GM12875 (cell line): ENCODE results near the gene RADIL.

Experiments
- H3K4me3 ChIP-seq: one replicate; pipeline ENCODE4 v1.5.1; 2011; ENCODE audit warnings: low read depth, low read length, control low read depth
- TF ChIP-seq, protein P1 (sequence below): IDR thresholded peaks from 2 replicates; pipeline ENCODE4 v1.5.1; 2011; ENCODE audit warnings: low read depth, mild to moderate bottlenecking, control low read depth, inconsistent platforms, low read length, moderate library complexity, borderline replicate concordance; ENCODE audit not compliant: insufficient read depth

The RADIL gene

DNA sequence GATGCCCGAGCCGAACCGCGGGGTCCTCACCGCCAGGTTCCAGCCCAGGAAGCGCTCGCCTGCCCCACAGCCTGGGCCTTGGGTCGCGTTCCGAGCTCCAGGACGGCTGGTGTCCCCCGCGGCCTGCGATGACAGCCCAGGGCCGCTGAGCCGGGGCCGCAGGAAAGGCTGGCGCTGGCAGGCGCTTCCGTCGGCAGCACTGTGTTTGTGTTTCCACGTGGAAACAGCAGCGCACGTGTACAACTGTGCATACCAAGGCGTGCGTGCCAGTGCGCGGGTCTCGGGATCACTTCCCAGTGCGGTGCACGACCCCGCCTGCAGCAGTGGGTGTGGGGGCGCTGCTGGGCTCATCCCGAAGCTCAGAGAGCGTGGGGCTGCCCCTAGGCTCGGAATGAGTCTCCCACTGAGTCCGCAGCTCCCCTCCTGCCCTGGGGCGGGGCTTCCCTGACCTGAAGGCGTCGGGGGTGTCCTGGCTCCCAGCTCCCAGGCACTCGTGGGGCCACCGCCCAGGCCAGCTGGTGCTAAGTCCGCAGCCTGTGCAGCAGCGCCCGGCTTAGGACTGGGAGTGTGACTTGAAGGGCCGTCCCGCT lies 90.9 kb downstream of the RADIL start:
- H3K4me3 ChIP-seq: no peak overlapping the region
- TF ChIP-seq, protein P1, sequence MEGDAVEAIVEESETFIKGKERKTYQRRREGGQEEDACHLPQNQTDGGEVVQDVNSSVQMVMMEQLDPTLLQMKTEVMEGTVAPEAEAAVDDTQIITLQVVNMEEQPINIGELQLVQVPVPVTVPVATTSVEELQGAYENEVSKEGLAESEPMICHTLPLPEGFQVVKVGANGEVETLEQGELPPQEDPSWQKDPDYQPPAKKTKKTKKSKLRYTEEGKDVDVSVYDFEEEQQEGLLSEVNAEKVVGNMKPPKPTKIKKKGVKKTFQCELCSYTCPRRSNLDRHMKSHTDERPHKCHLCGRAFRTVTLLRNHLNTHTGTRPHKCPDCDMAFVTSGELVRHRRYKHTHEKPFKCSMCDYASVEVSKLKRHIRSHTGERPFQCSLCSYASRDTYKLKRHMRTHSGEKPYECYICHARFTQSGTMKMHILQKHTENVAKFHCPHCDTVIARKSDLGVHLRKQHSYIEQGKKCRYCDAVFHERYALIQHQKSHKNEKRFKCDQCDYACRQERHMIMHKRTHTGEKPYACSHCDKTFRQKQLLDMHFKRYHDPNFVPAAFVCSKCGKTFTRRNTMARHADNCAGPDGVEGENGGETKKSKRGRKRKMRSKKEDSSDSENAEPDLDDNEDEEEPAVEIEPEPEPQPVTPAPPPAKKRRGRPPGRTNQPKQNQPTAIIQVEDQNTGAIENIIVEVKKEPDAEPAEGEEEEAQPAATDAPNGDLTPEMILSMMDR: no peak

DNA sequence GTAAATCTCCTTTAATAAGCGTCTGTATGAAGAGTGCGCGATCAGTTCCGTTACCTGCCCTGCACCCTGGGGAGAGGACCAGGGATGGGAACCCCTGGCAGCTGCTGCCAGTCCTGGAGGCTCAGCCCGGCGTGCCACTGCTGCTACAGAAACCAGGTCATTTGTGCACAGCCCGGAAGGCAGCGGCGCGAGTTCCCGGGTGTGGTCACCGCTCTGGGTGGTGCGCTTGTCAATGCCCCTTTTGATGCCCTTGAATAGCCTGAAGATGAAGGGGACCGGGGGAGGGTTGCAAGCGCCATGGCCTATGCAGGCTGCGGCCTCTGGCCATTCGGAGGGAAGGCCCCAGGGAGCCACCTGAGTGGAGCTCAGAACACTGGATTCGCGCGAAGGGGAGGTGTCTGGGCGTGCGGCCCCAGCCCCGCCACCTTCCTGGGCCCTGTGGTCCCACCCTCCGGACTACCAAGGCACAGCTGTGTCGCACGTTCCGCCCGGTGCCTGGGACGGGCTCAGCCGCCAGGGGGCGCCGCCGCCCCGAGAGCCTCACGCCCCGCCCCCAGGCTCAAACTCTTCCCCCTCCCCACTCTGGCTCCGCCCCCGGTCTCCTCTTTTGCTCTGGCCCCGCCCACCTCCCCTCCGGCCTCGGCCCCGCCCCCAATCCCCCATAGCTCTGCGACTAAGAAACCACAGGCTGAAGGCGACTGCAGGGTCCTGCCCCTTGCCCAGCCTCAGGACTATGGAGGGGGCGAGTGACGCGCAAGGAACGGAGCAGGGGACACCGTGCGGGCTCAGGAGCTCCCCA lies 91.6 kb downstream of the RADIL start:
- no peak overlapping the region for H3K4me3 ChIP-seq
- TF ChIP-seq, protein P1: peak; percentile 52; the same call in 1 of the 2 replicates

DNA sequence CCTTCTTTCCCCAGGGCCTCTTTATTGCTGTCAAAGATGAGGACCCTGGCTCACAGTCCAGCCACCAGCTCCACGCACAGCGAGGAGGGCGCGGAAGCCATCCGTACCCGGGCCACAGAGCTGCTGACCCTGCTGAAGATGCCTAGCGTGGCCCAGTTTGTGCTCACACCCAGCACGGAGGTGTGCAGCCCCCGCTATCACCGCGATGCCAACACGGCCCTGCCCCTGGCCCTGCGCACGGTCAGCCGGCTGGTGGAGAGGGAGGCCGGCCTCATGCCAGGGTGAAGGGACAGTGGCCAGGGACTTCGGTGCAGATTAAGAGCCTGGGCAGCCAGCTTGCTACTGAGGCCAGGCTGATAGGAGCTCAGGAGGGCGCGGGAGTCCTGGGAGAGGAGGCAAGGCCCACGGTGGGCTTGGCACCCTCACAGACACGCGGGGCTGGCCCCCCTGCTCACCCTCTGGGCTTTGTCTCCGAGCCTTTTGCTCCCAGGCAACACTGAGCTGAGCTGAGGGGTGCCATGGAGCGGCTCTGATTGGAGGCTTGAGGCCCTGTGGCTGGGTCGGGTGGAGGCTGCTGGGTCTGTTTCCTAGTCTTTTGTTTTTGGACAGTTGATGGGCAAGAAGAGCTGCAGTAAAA lies 92.3 kb downstream of the RADIL start:
- TF ChIP-seq, protein P1: no peak
- no peak overlapping the region for H3K4me3 ChIP-seq

DNA sequence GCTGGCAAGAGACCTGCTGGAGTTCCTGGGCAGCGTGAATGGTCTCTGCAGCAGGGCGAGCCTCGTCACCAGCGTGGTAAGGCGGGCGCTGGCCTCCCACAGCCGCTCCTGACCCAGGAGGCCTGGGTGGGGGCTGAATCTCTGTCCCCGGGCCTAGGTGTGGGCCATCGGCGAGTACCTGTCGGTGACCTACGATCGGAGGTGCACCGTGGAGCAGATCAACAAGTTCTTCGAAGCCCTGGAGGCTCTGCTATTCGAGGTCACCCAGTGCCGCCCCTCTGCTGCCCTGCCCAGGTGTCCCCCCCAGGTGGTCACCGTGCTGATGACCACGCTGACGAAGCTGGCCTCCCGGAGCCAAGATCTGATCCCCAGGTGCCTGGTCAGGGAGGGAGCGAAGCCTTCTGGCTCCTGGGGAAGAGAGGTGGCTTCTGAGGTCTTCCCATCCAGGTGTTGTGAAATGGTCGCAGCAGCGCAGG lies 93.0 kb downstream of the RADIL start:
- TF ChIP-seq, protein P1: no peak
- no peak overlapping the region for H3K4me3 ChIP-seq

DNA sequence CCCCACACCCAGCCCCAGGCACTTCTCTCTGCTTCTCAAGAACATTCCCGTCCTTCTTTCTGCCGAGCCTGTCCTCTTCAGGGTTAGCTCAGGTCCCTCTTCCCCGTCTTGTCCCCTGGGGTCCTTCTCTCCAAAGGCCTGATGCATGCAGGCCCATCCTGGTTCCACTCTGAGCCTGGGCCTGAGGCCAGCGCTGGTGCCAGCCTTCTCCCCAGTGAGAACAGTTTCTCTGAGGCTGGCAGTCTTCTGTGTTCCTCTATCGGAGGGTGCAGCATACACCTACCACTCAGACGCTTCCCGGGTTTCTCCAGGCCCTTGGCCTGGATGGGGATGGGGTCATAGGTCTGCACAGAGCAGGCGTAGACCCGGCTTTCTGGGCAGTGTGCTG lies 93.4 kb downstream of the RADIL start:
- no peak overlapping the region for H3K4me3 ChIP-seq

DNA sequence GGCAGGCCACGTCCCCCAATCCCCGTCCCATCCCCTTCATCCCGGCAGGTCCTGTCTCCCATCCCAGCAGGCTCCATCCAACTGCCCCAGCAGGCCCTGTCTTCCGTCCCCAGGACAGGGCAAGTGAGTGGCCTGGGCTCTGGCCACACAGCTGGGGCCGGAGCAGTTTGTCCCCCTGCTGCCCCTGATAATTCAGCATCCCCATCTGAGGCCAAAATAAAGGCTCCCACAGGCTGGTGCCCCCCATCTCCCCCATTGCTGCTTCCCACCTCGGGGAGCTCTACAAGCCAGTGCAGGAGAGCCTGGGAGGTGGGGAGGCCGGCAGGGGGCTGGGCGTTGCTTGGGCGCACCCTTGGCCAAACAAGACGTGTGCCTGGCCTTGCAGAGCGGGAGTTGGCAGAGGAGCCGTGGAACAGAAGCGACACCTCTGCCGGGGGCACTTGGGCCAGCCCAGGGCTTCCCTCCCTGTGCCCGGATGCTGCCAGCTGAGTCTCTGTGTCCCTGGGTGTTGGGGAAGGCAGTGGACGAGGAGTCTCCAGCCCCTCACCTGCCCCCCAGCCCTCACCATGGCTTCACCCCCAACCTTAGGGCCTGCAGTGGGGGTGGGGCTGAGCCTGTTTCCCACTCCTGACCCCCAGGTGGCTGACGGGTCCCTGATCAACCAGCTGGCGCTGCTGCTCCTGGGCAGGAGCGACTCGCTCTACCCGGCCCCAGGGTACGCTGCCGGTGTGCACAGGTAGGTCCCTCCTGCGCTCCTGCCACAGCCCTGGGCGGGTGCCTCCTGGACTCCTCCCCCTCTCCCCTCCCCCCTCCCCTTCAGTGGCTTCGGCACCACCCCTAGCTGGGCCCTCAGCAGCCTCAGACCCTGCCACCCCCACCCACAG lies 94.1 kb downstream of the RADIL start:
- H3K4me3 ChIP-seq: no peak overlapping the region
- TF ChIP-seq, protein P1: no peak

More for the DNA sequence above, 93.4 kb downstream of the RADIL start:
- TF ChIP-seq, protein P1: no peak
